ENCODE measurements around the gene PRDM13.

Gene PRDM13

GRCh38 chr6:99575544-99576227, 30.9 kb upstream of the PRDM13 start:
- H2AFZ ChIP-seq (ENCODE audit: low read length) = no peak overlapping the region
- H3K4me2 ChIP-seq (ENCODE audit: low read depth, low read length, poor library complexity, severe bottlenecking) = no peak overlapping the region
- H3K9me3 ChIP-seq (ENCODE audit: insufficient read depth, low read depth, low read length) = no peaks in the 10 kb centered on the region
- H3F3A ChIP-seq (ENCODE audit: low read depth) = no peaks in the 10 kb centered on the region
- H3K79me2 ChIP-seq (ENCODE audit: insufficient read depth, low read length) = no peaks in the 10 kb centered on the region
- H3K27me3 ChIP-seq (ENCODE audit: insufficient read depth, low read length, poor library complexity, severe bottlenecking) = no peaks in the 10 kb centered on the region
- no peak overlapping the region for H3K4me3 ChIP-seq (ENCODE audit: low read length, poor library complexity, severe bottlenecking)
- H3K36me3 ChIP-seq (ENCODE audit: insufficient read depth, low read length) = no peaks in the 10 kb centered on the region
- H3K9me2 ChIP-seq (replicated peaks; ENCODE audit: low read depth, low read length) = no peaks in the 10 kb centered on the region
- no peak for TF ChIP-seq CTCF (conservative IDR thresholded peaks at IDR 0.05; ENCODE audit: low read length)
- no peak for TF ChIP-seq EZH2phosphoT487 (IDR thresholded peaks at IDR 0.05; ENCODE audit: borderline replicate concordance)
- no peaks in the 10 kb centered on the region for H3K4me1 ChIP-seq (ENCODE audit: insufficient read depth, low read length, poor library complexity, severe bottlenecking)
- H4K20me1 ChIP-seq (ENCODE audit: insufficient read depth, low read length, poor library complexity, severe bottlenecking) = no peaks in the 10 kb centered on the region
- H3K9ac ChIP-seq (ENCODE audit: low read depth, low read length, poor library complexity, severe bottlenecking) = no peak overlapping the region

GRCh38 chr6:99579781-99580180, 26.9 kb upstream of the PRDM13 start:
- Histone ChIP-seq H3K4me3 (ENCODE audit: low read length, poor library complexity, severe bottlenecking) (no peak overlapping the region), H3K79me2 (ENCODE audit: insufficient read depth, low read length) (no peaks in the 10 kb centered on the region), H3K9me2 (replicated peaks; ENCODE audit: low read depth, low read length) (no peaks in the 10 kb centered on the region), H3K9ac (ENCODE audit: low read depth, low read length, poor library complexity, severe bottlenecking) (no peak overlapping the region), H3K9me3 (ENCODE audit: insufficient read depth, low read depth, low read length) (no peaks in the 10 kb centered on the region), H3F3A (ENCODE audit: low read depth) (no peaks in the 10 kb centered on the region), H3K27me3 (ENCODE audit: insufficient read depth, low read length, poor library complexity, severe bottlenecking) (no peaks in the 10 kb centered on the region), H3K4me2 (ENCODE audit: low read depth, low read length, poor library complexity, severe bottlenecking) (no peak overlapping the region), H2AFZ (ENCODE audit: low read length) (no peak overlapping the region), H3K4me1 (ENCODE audit: insufficient read depth, low read length, poor library complexity, severe bottlenecking) (no peaks in the 10 kb centered on the region), H4K20me1 (ENCODE audit: insufficient read depth, low read length, poor library complexity, severe bottlenecking) (no peaks in the 10 kb centered on the region), H3K36me3 (ENCODE audit: insufficient read depth, low read length) (no peaks in the 10 kb centered on the region)
- TF ChIP-seq EZH2phosphoT487 (IDR thresholded peaks at IDR 0.05; ENCODE audit: borderline replicate concordance) = no peak
- no peak for TF ChIP-seq CTCF (conservative IDR thresholded peaks at IDR 0.05; ENCODE audit: low read length)

- no peak overlapping the region for H3K4me2 ChIP-seq (ENCODE audit: low read depth, low read length, poor library complexity, severe bottlenecking)
- H4K20me1 ChIP-seq (ENCODE audit: insufficient read depth, low read length, poor library complexity, severe bottlenecking) = no peaks in the 10 kb centered on the region
- H2AFZ ChIP-seq (ENCODE audit: low read length) = no peak overlapping the region
- H3K4me3 ChIP-seq (ENCODE audit: low read length, poor library complexity, severe bottlenecking) = no peak overlapping the region
- H3K36me3 ChIP-seq (ENCODE audit: insufficient read depth, low read length) = no peaks in the 10 kb centered on the region
- H3K9ac ChIP-seq (ENCODE audit: low read depth, low read length, poor library complexity, severe bottlenecking) = no peak overlapping the region
- no peaks in the 10 kb centered on the region for H3K79me2 ChIP-seq (ENCODE audit: insufficient read depth, low read length)
- no peaks in the 10 kb centered on the region for H3K27me3 ChIP-seq (ENCODE audit: insufficient read depth, low read length, poor library complexity, severe bottlenecking)
- H3K9me2 ChIP-seq (replicated peaks; ENCODE audit: low read depth, low read length) = no peaks in the 10 kb centered on the region
- no peak for TF ChIP-seq CTCF (conservative IDR thresholded peaks at IDR 0.05; ENCODE audit: low read length)
- TF ChIP-seq EZH2phosphoT487 (IDR thresholded peaks at IDR 0.05; ENCODE audit: borderline replicate concordance) = no peak
- no peaks in the 10 kb centered on the region for H3K9me3 ChIP-seq (ENCODE audit: insufficient read depth, low read depth, low read length)
- H3F3A ChIP-seq (ENCODE audit: low read depth) = no peaks in the 10 kb centered on the region
- H3K4me1 ChIP-seq (ENCODE audit: insufficient read depth, low read length, poor library complexity, severe bottlenecking) = no peaks in the 10 kb centered on the region
Measured at GRCh38 chr6:99587792-99588191, 18.8 kb upstream of the PRDM13 start.
